Germinal center (tissue), 1 donor: ENCODE data around the gene OR6Q1.

Experiments
- DNase-seq: peaks from one replicate; pipeline ENCODE4 v3.0.0; 2012; ENCODE audit warnings: mixed read lengths, low spot score

The OR6Q1 gene

DNA sequence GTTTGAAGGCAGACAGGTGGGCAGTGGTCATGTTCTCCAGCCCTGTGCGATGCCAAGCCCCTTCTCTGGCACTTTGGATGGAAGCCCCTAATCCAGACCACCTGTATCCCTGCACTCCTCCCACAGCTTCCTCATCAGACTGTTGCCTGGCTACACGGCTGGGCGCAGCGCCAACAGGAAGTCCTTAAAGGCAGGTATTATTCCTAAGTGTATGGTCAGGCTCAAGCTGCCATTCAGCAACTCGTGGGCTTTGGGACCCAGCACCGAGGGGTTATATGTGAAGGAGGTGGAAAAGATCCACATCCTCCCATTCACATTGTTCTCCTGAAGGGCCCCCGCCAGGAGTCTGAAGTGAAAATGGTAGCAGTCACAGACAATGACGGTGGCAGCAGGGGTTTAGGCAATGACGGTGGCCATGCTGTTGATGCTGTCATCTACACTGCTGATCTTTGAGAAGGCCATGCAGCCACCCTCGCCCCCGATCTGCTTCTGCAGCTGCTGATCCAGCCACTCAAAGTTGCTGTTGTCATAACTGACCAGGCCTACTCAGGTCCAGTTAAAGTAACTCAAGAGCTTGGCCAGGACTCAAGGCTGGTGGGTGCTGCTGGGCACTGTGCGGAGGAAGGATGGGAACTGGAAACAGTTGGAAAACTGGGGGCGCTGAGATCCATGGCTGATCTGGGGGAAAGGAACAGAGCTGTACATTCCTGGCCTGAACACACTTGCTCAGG is 27.7 kb downstream of the OR6Q1 start:
- DNase-seq, result no peak

GRCh38 chr11:58059007-58059350 is 28.2 kb downstream of the OR6Q1 start:
- DNase-seq, result no peak

GRCh38 chr11:58060535-58060934 is 29.8 kb downstream of the OR6Q1 start:
- DNase-seq, result no peak

DNA sequence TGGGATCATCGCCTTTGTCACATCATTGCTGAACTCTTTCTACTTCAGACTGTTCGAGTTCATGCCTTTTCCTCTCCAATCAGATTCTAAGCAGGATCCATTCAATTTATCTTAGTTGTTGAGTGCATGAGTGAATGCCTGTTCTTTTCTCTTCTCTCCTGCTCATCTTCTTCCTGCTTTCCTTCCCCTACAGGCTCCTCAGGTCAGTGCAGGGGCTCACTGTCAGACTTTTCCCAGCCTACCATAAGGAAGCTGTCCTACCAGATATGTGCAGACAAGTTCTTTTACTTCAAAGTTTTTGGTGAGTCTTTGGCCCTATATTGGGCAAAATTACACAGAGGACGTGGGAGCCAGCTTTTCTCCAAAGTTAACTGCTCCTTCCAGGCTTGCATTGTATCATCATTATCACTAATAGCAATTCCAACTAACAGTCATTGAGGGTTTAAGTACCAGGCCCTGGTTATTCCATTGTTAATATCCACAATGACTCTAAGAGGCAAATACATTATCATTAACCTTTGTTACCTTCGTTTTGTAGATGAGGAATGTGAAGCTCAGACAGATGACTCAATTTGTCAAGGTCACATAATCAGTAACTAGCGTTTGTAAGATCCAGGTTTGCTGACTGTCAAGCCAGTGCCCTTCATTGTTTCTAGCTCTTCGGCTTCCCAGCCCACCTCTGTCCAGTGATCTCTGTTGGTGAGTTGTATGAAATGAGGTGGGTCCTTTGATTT is 30.4 kb downstream of the OR6Q1 start:
- no peak for DNase-seq

- no peak for DNase-seq
Observed at GRCh38 chr11:58061813-58062212, 31.1 kb downstream of the OR6Q1 start.

DNA sequence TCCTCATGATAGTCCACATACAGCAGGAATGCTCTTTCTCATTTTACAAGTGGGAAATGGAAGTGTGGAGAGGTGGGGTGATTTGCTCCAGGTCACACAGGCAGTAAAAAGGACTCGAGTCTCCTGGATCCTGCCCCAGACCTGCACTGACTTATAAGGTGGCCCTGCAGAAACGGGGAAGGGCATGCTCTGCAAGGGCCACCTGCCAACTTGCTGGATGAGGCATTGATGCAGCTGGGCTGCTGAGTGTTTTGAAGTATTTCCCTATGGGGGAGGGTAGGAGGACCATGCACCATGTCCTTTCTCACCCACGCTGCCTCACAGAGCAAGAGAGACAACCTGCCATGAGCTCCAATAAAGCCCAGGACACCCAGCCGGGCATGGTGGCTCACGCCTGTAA is 36.9 kb downstream of the OR6Q1 start:
- no peak for DNase-seq

GRCh38 chr11:58068655-58069054 is 37.9 kb downstream of the OR6Q1 start:
- DNase-seq, result no peak

GRCh38 chr11:58070585-58070984 is 39.8 kb downstream of the OR6Q1 start:
- no peak for DNase-seq

GRCh38 chr11:58075781-58076180 is 45.0 kb downstream of the OR6Q1 start:
- no peak for DNase-seq
